Coronary artery (tissue), 2 donors: ENCODE results near the gene FNDC11.

Experiments used
- DNase-seq: peaks from one replicate; pipeline ENCODE4 v3.0.0-alpha.2; 2017; ENCODE audit warnings: low spot score
- H3K27ac ChIP-seq, 2 donors: fragments of 200-600 bp; sonication (generic); one replicate each; pipeline ENCODE4 v1.5.1; 2016 to 2019
- H3K4me3 ChIP-seq: fragments of 200-600 bp; sonication (generic); 2 replicates; pipeline ENCODE4 v1.5.1; 2016; ENCODE audit warnings: mild to moderate bottlenecking, moderate library complexity
- TF ChIP-seq, protein P1 (sequence below): fragments of 200-600 bp; sonication (generic); IDR thresholded peaks from one replicate; pipeline ENCODE4 v1.5.1; 2019; ENCODE audit warnings: antibody characterized with exemption

Gene FNDC11

DNA sequence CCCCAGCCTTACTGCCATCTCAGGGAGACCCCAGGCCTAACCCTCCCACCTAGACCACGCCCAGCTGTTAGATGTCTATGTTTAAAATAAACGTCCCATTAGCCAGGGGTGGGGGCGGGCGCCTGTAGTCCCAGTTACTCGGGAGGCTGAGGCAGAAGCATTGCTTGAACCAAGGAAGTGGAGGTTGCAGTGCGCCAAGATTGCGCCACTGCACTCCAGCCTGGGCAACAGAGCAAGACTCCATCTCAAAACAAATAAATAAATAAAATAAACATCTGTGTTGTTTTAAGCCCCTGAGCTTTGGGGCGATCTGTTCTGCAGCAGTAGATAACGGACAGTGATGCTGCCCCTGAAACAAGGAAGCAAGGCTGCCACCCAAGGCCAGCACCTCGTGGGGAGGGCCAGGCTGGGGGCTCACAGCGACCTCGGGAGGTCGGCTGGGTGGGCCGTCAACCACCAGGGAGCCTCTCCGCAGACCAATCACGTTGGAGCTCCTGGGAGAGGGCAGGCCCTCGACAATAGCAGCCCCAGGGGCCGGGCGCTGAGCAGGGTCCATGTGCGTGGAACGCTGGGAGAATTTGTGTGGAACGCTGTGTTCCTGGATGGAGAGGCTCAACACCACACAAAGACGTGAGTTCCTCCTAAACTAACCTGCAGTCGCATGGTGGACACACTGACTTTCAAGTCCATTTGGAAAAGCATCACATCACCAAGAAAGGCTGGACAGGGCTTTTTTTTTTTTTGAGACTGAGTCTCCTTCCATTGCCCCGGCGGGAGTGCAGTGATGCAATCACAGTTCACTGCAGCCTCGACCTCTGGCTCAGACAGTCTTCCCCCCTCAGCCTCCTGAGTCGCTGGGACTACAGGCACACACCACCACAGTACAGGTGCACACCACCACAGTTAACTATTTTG is 21.1 kb downstream of the FNDC11 start:
- DNase-seq: no peak
- H3K27ac ChIP-seq: peak overlapping the region in 1 of 2 donors; percentile 86
- TF ChIP-seq, protein P1, sequence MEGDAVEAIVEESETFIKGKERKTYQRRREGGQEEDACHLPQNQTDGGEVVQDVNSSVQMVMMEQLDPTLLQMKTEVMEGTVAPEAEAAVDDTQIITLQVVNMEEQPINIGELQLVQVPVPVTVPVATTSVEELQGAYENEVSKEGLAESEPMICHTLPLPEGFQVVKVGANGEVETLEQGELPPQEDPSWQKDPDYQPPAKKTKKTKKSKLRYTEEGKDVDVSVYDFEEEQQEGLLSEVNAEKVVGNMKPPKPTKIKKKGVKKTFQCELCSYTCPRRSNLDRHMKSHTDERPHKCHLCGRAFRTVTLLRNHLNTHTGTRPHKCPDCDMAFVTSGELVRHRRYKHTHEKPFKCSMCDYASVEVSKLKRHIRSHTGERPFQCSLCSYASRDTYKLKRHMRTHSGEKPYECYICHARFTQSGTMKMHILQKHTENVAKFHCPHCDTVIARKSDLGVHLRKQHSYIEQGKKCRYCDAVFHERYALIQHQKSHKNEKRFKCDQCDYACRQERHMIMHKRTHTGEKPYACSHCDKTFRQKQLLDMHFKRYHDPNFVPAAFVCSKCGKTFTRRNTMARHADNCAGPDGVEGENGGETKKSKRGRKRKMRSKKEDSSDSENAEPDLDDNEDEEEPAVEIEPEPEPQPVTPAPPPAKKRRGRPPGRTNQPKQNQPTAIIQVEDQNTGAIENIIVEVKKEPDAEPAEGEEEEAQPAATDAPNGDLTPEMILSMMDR: no peak
- no peak overlapping the region for H3K4me3 ChIP-seq

DNA sequence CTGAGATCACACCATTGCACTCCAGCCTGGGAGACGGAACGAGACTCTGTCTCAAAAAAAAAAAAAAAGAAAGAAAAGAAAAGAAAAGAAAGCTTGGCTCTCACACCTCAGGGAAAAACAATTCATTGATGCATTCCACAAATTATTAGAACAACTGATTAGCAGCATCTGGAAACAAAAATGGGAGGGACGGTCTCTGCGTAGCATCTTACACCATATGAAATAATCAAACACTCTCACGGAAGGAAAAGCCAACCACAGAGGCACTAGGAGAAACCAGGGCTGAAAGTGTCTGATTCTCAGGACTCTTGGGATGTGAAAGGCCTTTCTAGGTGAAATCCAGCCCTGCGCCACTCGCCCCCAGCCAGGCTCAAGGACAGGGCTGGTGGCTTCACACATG is 22.4 kb downstream of the FNDC11 start:
- no peak for DNase-seq
- TF ChIP-seq, protein P1: no peak
- no peak overlapping the region for H3K27ac ChIP-seq
- no peak overlapping the region for H3K4me3 ChIP-seq

DNA sequence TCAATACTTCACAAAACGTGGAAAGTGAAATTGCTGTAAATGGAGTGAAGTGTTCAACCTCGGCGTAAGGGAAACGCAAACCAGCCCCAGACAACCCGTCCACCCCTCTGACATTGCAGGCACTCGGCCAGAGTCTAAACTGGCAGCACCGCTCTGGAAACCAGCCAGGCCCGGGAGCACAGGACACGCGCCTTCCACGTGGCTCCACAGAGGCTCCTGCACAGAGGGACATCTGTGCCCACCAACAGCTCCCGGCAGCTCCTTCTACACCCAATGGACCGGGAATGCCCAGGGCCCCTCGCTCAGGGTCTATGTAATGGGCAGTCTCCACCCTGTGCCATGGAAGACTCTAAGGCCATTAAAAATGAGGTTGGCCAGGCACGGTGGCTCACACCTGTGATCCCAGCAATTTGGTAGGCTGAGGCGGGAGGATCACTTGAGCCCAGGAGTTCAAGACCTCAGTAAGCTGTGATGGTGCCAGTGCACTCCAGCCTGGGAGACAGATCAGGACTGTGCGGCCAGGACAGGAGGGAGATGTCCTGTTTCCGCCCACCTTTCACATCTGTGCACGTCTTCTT is 23.4 kb downstream of the FNDC11 start:
- no peak for DNase-seq
- TF ChIP-seq, protein P1: no peak
- Histone ChIP-seq H3K4me3 (no peak overlapping the region), H3K27ac (no peak overlapping the region)

DNA sequence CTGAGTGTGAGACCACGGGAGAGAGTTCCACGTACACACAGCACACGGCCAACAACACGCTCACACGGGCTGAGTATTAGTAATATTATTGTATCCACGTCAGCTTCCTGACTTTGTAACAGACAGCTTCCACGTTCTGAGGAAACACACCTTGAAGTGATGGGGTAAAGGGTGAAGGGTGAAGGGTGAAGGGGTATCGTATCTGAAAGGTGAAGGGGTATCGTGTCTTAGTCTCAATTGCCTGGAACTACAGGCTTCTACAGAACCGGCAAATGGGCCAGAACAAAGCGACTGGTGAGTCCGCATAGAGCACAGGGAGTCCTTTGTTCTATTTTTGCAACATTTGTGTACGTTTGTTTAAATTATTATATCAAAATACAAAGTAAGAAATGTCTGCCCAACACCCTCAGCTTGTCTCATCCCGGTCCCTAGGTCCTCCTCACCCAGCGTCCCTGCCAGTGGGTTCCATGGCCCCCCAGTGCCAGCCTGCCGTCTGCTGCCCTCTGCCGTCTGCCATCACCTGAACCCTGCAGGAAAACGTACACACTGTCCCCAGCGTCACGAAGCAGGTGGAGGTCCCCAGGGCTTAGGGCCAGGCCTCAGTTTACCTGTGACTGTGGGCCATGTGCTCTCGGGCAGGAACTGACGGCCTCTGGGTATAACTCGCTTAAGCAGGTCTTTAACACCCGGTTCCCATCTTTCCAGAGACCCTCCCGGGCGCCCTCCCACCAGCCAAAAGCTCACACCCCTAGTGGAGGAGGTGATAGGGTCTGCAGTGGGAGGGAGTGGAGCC is 24.5 kb downstream of the FNDC11 start:
- no peak for DNase-seq
- no peak overlapping the region for H3K4me3 ChIP-seq
- TF ChIP-seq, protein P1: no peak
- H3K27ac ChIP-seq: no peak overlapping the region

DNA sequence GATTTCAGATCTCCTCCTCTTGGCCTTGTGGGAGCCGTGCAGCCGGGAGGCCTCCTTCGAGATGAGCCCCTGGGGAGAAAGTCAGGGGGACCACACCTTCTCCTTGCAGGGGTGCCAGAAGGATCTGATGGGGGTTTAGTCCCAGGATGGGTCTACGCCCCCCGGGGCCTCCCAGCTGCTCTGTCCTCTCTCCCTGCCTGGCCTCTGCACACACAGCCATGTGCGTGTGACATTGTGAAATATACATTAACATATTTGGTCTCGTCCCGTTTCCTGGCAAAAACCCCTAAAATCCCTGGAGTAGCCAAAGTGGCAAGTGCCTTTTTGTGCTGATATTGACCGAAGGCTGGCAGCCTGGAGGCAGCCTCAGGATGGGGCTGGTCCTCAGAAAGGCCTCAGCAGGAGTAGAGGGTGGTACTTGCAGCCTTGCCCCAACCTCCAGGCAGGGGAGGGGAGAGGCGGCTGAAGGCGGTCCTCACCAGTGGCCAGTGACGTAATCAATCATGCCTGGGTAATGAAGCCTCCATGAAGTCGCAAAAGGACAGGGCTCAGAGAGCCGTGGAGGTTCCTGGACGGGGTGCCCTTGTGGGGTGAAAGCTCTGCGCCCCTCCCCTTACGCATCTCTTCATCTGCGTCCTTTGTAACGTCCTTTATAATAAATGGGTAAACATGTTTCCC is 25.2 kb downstream of the FNDC11 start:
- Histone ChIP-seq H3K4me3 (no peak overlapping the region), H3K27ac (no peak overlapping the region)
- TF ChIP-seq, protein P1: no peak
- no peak for DNase-seq

DNA sequence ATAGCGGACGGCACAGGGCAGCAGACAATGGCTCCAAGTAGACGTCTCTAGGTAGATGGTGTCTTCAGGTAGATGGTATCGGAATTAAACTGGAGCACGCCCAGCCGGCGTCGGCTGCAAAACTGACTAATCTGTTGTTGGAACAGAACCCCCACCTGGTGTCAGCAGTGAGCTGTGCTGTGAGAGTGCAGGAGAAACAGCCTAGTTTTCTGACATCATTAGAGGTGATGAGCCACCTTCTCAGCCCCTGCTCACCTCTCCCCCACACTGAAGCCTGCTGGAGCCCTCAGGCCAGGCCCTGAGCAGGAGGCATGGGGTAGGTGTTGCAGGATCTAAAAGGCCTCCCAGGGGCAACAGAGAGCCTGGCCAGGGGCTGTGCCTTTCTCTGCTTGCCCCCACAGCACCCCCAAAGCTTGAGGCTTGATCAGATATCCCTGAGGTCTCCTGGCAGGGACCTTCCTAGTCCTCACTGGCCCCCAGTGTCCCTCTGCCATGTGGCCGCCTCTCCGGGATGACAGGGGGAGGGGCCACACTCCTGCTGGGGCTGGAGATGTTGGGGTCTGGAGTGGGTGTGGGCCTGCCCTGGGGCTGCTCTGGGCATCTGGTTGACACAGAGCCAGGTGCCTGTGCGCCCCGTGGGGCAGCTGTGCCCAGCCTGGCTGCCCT is 27.0 kb downstream of the FNDC11 start:
- Histone ChIP-seq H3K4me3 (no peak overlapping the region), H3K27ac (no peak overlapping the region)
- TF ChIP-seq, protein P1: no peak
- DNase-seq: no peak
